Keratinocyte (primary cell): ENCODE measurements around the gene SYDE1. TPM values are rescaled to one million over a fixed set of nuclear protein-coding genes. Genes with fewer than 3 reads are reported as not detected.

Source experiments
- DNase-seq: peaks from one replicate; pipeline ENCODE4 v3.0.0-alpha.2; 2011; ENCODE audit warnings: low read depth, missing footprints, low spot score
- FAIRE-seq: peaks from 2 replicates; lab custom pipeline; 2011; peaks lifted over from hg19 to GRCh38; lab: Jason Lieb, UNC
- H2AFZ ChIP-seq: 2 replicates; pipeline ENCODE4 v1.6.0; 2012; ENCODE audit warnings: low read length, control low read depth, inconsistent platforms; ENCODE audit not compliant: control insufficient read depth
- H3K27ac ChIP-seq: 2 replicates; pipeline ENCODE4 v1.5.1; 2011; ENCODE audit warnings: low read length; ENCODE audit not compliant: control insufficient read depth, insufficient read depth
- H3K27me3 ChIP-seq: 3 replicates; pipeline ENCODE4 v1.6.0; 2011; ENCODE audit warnings: low read length; ENCODE audit not compliant: control insufficient read depth, insufficient read depth; ENCODE audit errors: extremely low read depth
- H3K36me3 ChIP-seq, 2 experiments: 2 replicates in 1 of 2; 3 replicates in 1 of 2; pipeline ENCODE4 v1.5.1; 2011; ENCODE audit warnings: low read length in 2 of 2, mild to moderate bottlenecking in 1 of 2; ENCODE audit not compliant: control insufficient read depth in 2 of 2, insufficient read depth in 2 of 2; ENCODE audit errors: extremely low read depth in 1 of 2
- H3K4me1 ChIP-seq: 3 replicates; pipeline ENCODE4 v1.5.1; 2011; ENCODE audit warnings: low read length; ENCODE audit not compliant: control insufficient read depth, insufficient read depth; ENCODE audit errors: extremely low read depth
- H3K4me2 ChIP-seq: 3 replicates; pipeline ENCODE4 v1.6.0; 2011; ENCODE audit warnings: low read depth, low read length; ENCODE audit not compliant: control insufficient read depth, insufficient read depth; ENCODE audit errors: extremely low read depth
- H3K4me3 ChIP-seq, 3 experiments: fragments of 200-600 bp in 1 of 3; sonication (generic) in 1 of 3; 2 replicates in 2 of 3; 3 replicates in 1 of 3; pipeline ENCODE4 v1.5.1; 2011 to 2016; ENCODE audit warnings: low read length in 3 of 3, mild to moderate bottlenecking in 3 of 3, control low read depth in 2 of 3, inconsistent platforms in 1 of 3, low read depth in 1 of 3, mixed read lengths in 1 of 3, mixed run types in 1 of 3, moderate library complexity in 1 of 3; ENCODE audit not compliant: control insufficient read depth in 2 of 3, insufficient read depth in 2 of 3; ENCODE audit errors: extremely low read depth in 1 of 3
- H3K79me2 ChIP-seq: 2 replicates; pipeline ENCODE4 v1.6.0; 2012; ENCODE audit warnings: low read length; ENCODE audit not compliant: control insufficient read depth, insufficient read depth
- H3K9ac ChIP-seq: 3 replicates; pipeline ENCODE4 v1.6.0; 2011; ENCODE audit warnings: low read length; ENCODE audit not compliant: control insufficient read depth, insufficient read depth; ENCODE audit errors: extremely low read depth
- H3K9me1 ChIP-seq: 3 replicates; pipeline ENCODE4 v1.6.0; 2011; ENCODE audit warnings: low read length; ENCODE audit not compliant: control insufficient read depth, insufficient read depth; ENCODE audit errors: extremely low read depth
- H3K9me3 ChIP-seq: 2 replicates; pipeline ENCODE4 v1.5.1; 2012; ENCODE audit warnings: low read depth, low read length; ENCODE audit not compliant: control insufficient read depth
- H4K20me1 ChIP-seq: 3 replicates; pipeline ENCODE4 v1.6.0; 2011; ENCODE audit warnings: low read length; ENCODE audit not compliant: control insufficient read depth, insufficient read depth; ENCODE audit errors: extremely low read depth
- CTCF ChIP-seq, 3 experiments: IDR thresholded peaks in 1 of 3; conservative IDR thresholded peaks in 1 of 3; optimal IDR thresholded peaks in 1 of 3; 2 replicates in 2 of 3; 3 replicates in 1 of 3; pipeline versions ENCODE3 to v1.5.1; 2011; ENCODE audit warnings: low read length in 3 of 3, mild to moderate bottlenecking in 3 of 3, moderate library complexity in 2 of 3, control low read depth in 1 of 3, inconsistent platforms in 1 of 3; ENCODE audit not compliant: insufficient read depth in 2 of 3; ENCODE audit errors: extremely low read depth in 1 of 3
- EZH2 ChIP-seq: IDR thresholded peaks from one replicate; pipeline ENCODE4 v1.6.1; 2012; ENCODE audit warnings: inconsistent platforms, mild to moderate bottlenecking, low read length, moderate library complexity
- dilution Hi-C: fragments of 300-500 bp; cut with MboI; formaldehyde crosslinking; loops from one replicate; pipeline ENCODE4 v1.7.0; 2020; ENCODE audit warnings: low sequenced_read_pairs; ENCODE audit not compliant: extremely low pct_ligation_motif_present
- polyA plus RNA-seq, 5 experiments: library from polyadenylated mRNA; depleted of rRNA in 3 of 5; stranded (reverse) in 3 of 5; stranded (forward) in 1 of 5; unstranded in 1 of 5; fragments of >200 nt; gene quantifications; 1 replicate in 1 of 5; 2 replicates in 3 of 5; 3 replicates in 1 of 5; pipeline versions ENCODE4 v1.2.1 to v1.2.3, GENCODE V29; 2011 to 2012; ENCODE audit warnings: missing spikeins in 2 of 5, low read depth in 1 of 5, low replicate concordance in 1 of 5

The SYDE1 gene
- polyA plus RNA-seq, 1 donor (not counting 4 experiments of a cell fraction or from before 2014, with no cell fraction given) = 5.8 TPM

- no peak overlapping the region for H3K27ac ChIP-seq
- no peak for TF ChIP-seq EZH2
- no peak for TF ChIP-seq CTCF (optimal IDR thresholded peaks at IDR 0.05 in 1 of 3, IDR thresholded peaks at IDR 0.05 in 1 of 3, conservative IDR thresholded peaks at IDR 0.05 in 1 of 3; ENCODE audit: extremely low read depth in 1 of 3, insufficient read depth in 2 of 3, low read length in 3 of 3)
- no peak for DNase-seq
Observed at GRCh38 chr19:15118248-15118647, 11.0 kb downstream of the SYDE1 start.

DNA sequence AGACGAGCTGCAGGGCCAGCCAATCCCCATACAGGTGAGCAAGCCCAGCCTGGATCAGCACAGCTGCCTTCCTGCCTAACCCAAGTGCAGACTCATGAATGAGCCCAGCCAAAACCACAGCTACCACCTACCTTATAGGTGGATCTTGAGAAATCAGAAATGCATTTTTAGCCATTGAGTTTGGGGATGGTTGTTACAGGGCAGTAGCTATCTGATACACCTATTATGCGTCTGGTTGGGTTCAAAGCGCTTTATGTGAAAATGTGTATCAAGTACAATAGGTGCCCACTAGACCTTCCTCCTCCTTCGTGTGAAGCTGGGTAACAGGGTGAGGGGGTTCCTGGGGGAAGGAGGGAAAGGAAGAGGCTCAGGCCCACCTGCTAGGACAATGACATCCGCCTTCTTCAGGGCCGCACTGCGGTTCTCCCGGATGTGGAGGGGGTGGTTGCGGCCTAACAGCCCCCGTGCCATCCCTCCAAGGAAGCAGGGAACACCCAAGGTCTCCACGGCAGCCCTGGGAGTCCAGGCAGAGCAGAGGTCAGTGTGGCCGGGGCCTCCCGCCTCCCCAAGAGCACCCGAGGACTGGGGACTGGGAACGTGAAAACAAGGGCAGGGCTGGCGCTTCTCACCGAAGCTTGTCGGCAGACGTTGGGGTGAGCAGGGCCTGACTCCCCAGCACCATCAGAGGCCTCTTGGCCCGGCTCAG lies 11.7 kb downstream of the SYDE1 start:
- Histone ChIP-seq H3K9ac (no peak overlapping the region), H3K9me1 (no peaks in the 10 kb centered on the region), H3K27ac (no peak overlapping the region), H3K36me3 (peaks cover 22 to 24% of the 10 kb centered on the region in 2 experiments), H3K79me2 (no peaks in the 10 kb centered on the region), H3K27me3 (no peaks in the 10 kb centered on the region), H4K20me1 (no peaks in the 10 kb centered on the region), H3K4me1 (no peaks in the 10 kb centered on the region), H3K4me3 (no peak overlapping the region), H3K4me2 (no peak overlapping the region), H3K9me3 (peaks cover 5% of the 10 kb centered on the region), H2AFZ (no peak overlapping the region)
- no peak for TF ChIP-seq CTCF (optimal IDR thresholded peaks at IDR 0.05 in 1 of 3, IDR thresholded peaks at IDR 0.05 in 1 of 3, conservative IDR thresholded peaks at IDR 0.05 in 1 of 3; ENCODE audit: extremely low read depth in 1 of 3, insufficient read depth in 2 of 3, low read length in 3 of 3)
- no peak for FAIRE-seq
- DNase-seq = no peak
- dilution Hi-C loops = no loop called here

More at GRCh38 chr19:15118248-15118647, 11.0 kb downstream of the SYDE1 start:
- peak; percentile 13 for FAIRE-seq
- H2AFZ ChIP-seq = no peak overlapping the region
- H4K20me1 ChIP-seq = no peaks in the 10 kb centered on the region
- H3K4me1 ChIP-seq = no peaks in the 10 kb centered on the region
- H3K27me3 ChIP-seq = no peaks in the 10 kb centered on the region
- H3K36me3 ChIP-seq = peaks cover 22 to 27% of the 10 kb centered on the region in 2 experiments
- no peaks in the 10 kb centered on the region for H3K9me1 ChIP-seq
- no peak overlapping the region for H3K4me3 ChIP-seq
- no peak overlapping the region for H3K9ac ChIP-seq
- H3K79me2 ChIP-seq = no peaks in the 10 kb centered on the region
- peaks cover 5% of the 10 kb centered on the region for H3K9me3 ChIP-seq
- dilution Hi-C loops = no loop called here
- H3K4me2 ChIP-seq = no peak overlapping the region
